GM23338 (cell line): ENCODE data around the gene METTL26. TPM values are rescaled to one million over a fixed set of nuclear protein-coding genes. Genes with fewer than 3 reads are reported as not detected.

Experiments used
- ATAC-seq: fragments of 200-7000 bp; cut with Tn5 transposase; 3 replicates; pipeline ENCODE4 v1.9.1; 2020
- DNase-seq: peaks from one replicate; pipeline ENCODE4 v3.0.0-alpha.2; 2015; ENCODE audit warnings: low spot score
- H2AFZ ChIP-seq: fragments of 200-600 bp; sonication (generic); 2 replicates; pipeline ENCODE4 v1.8.0; 2016; ENCODE audit warnings: antibody characterized with exemption, mild to moderate bottlenecking, moderate library complexity
- H3F3A ChIP-seq: fragments of 200-600 bp; sonication (generic); replicated peaks from 2 replicates; pipeline ENCODE4 v1.8.0; 2017; ENCODE audit warnings: antibody characterized with exemption, mixed run types, low read depth
- H3K27ac ChIP-seq: fragments of 200-600 bp; sonication (generic); 2 replicates; pipeline ENCODE4 v1.6.1; 2016; ENCODE audit warnings: low read depth
- H3K27me3 ChIP-seq: fragments of 200-600 bp; sonication (generic); 2 replicates; pipeline ENCODE4 v1.8.0; 2016; ENCODE audit warnings: mild to moderate bottlenecking, mixed run types, moderate library complexity; ENCODE audit not compliant: insufficient read depth
- H3K36me3 ChIP-seq: fragments of 200-600 bp; sonication (generic); 2 replicates; pipeline ENCODE4 v1.8.0; 2016; ENCODE audit warnings: mild to moderate bottlenecking; ENCODE audit not compliant: insufficient read depth
- H3K4me1 ChIP-seq: fragments of 200-600 bp; sonication (generic); 2 replicates; pipeline ENCODE4 v1.8.0; 2016; ENCODE audit warnings: mild to moderate bottlenecking, moderate library complexity; ENCODE audit not compliant: insufficient read depth
- H3K4me2 ChIP-seq: fragments of 200-600 bp; sonication (generic); 2 replicates; pipeline ENCODE4 v1.7.1; 2017; ENCODE audit warnings: mixed run types
- H3K4me3 ChIP-seq: fragments of 200-600 bp; sonication (generic); 2 replicates; pipeline ENCODE4 v1.6.1; 2016; ENCODE audit warnings: mixed run types
- H3K79me2 ChIP-seq: fragments of 200-600 bp; sonication (generic); replicated peaks from 2 replicates; pipeline ENCODE4 v1.8.0; 2017; ENCODE audit warnings: mild to moderate bottlenecking; ENCODE audit not compliant: insufficient read depth
- H3K9me2 ChIP-seq: fragments of 200-600 bp; sonication (generic); 2 replicates; pipeline ENCODE4 v1.8.0; 2017; ENCODE audit not compliant: insufficient read depth
- H4K20me1 ChIP-seq: fragments of 200-600 bp; sonication (generic); replicated peaks from 2 replicates; pipeline ENCODE4 v1.8.0; 2017; ENCODE audit warnings: mild to moderate bottlenecking; ENCODE audit not compliant: insufficient read depth
- H3K27ac Mint-ChIP-seq: 2 replicates; pipeline ENCODE4 v1.8.0; 2020; ENCODE audit warnings: inconsistent platforms, mild to moderate bottlenecking, moderate library complexity, mixed read lengths
- H3K27me3 Mint-ChIP-seq: 3 replicates; pipeline ENCODE4 v1.8.0; 2022; ENCODE audit warnings: low read depth, mild to moderate bottlenecking, moderate library complexity, mixed read lengths, inconsistent platforms; ENCODE audit not compliant: insufficient read depth, poor library complexity
- H3K36me3 Mint-ChIP-seq: 3 replicates; pipeline ENCODE4 v1.8.0; 2021; ENCODE audit warnings: low read depth, mild to moderate bottlenecking, inconsistent platforms, moderate library complexity, mixed read lengths
- H3K4me1 Mint-ChIP-seq: 3 replicates; pipeline ENCODE4 v1.8.0; 2020; ENCODE audit warnings: mild to moderate bottlenecking, inconsistent platforms, mixed read lengths
- H3K4me3 Mint-ChIP-seq: 3 replicates; pipeline ENCODE4 v1.8.0; 2021; ENCODE audit warnings: moderate library complexity, mild to moderate bottlenecking, inconsistent platforms, mixed read lengths
- H3K9me3 Mint-ChIP-seq: 3 replicates; pipeline ENCODE4 v1.8.0; 2020; ENCODE audit warnings: moderate library complexity, mild to moderate bottlenecking, inconsistent platforms, mixed read lengths
- CREB1 ChIP-seq: fragments of 250-450 bp; sonication (Bioruptor Pico); IDR thresholded peaks from 2 replicates; pipeline ENCODE4 v1.5.0; 2020; ENCODE audit warnings: low read depth, mild to moderate bottlenecking, moderate library complexity
- EZH2 ChIP-seq: fragments of 200-600 bp; sonication (generic); IDR thresholded peaks from one replicate; pipeline ENCODE4 v1.8.0; 2017; ENCODE audit warnings: antibody characterized with exemption, mild to moderate bottlenecking, low read depth; ENCODE audit not compliant: unreplicated experiment
- EZH2phosphoT487 ChIP-seq: fragments of 200-600 bp; sonication (generic); IDR thresholded peaks from one replicate; pipeline ENCODE4 v1.8.1; 2018; ENCODE audit warnings: antibody characterized with exemption; ENCODE audit not compliant: unreplicated experiment
- JUNB ChIP-seq: IDR thresholded peaks from one replicate; pipeline ENCODE4 v1.6.1; 2016; ENCODE audit warnings: antibody characterized with exemption; ENCODE audit not compliant: unreplicated experiment
- NANOG ChIP-seq: IDR thresholded peaks from 2 replicates; pipeline ENCODE4 v1.6.1; 2016; ENCODE audit warnings: antibody characterized with exemption, borderline replicate concordance
- POLR2AphosphoS5 ChIP-seq: IDR thresholded peaks from 2 replicates; pipeline ENCODE4 v1.6.1; 2016; ENCODE audit warnings: antibody characterized with exemption, low read depth
- STAT1 ChIP-seq: IDR thresholded peaks from one replicate; pipeline ENCODE4 v1.6.1; 2016; ENCODE audit warnings: antibody characterized with exemption; ENCODE audit not compliant: unreplicated experiment
- ZNF114 ChIP-seq: fragments of 250-450 bp; sonication (Bioruptor Pico); IDR thresholded peaks from 2 replicates; pipeline ENCODE4 v1.5.0; 2020; ENCODE audit warnings: mild to moderate bottlenecking, moderate library complexity
- ZNF331 ChIP-seq: fragments of 250-450 bp; sonication (Bioruptor Pico); IDR thresholded peaks from 2 replicates; pipeline ENCODE4 v1.5.0; 2020; ENCODE audit warnings: low read depth, mild to moderate bottlenecking, moderate library complexity
- polyA plus RNA-seq: library from polyadenylated mRNA; unstranded; fragments of >200 nt; fragmentation: Nextera tagmentation; extraction: Ambion mirVana; gene quantifications from 2 replicates; pipeline ENCODE4 v1.2.1, GENCODE V29; 2016
- total RNA-seq: library from RNA; depleted of rRNA; stranded (reverse); fragments of >200 nt; shearing (Covaris generic); gene quantifications from 2 replicates; pipeline ENCODE4 v1.2.3, GENCODE V29; 2014
- TF ChIP-seq, protein P1 (sequence below): fragments of 250-450 bp; sonication (Bioruptor Pico); IDR thresholded peaks from 2 replicates; pipeline ENCODE4 v1.5.0; 2020; ENCODE audit warnings: mild to moderate bottlenecking, moderate library complexity
- TF ChIP-seq, protein P2 (sequence below), 2 experiments: fragments of 200-600 bp in 1 of 2; sonication (generic) in 1 of 2; conservative IDR thresholded peaks; 2 replicates each; pipeline versions ENCODE4 v1.5.1 to v1.6.1; 2016 to 2017; ENCODE audit warnings: antibody characterized with exemption in 2 of 2, low read depth in 2 of 2, mild to moderate bottlenecking in 2 of 2, moderate library complexity in 1 of 2
- TF ChIP-seq, protein P3 (sequence below): IDR thresholded peaks from 2 replicates; pipeline ENCODE4 v1.6.1; 2016; ENCODE audit warnings: antibody characterized with exemption
- TF ChIP-seq, protein P4 (sequence below): IDR thresholded peaks from one replicate; pipeline ENCODE4 v1.6.1; 2018; ENCODE audit warnings: antibody characterized with exemption; ENCODE audit not compliant: unreplicated experiment

Gene METTL26
- total and polyA plus RNA-seq, 2 experiments from 2014 or later, result 153 to 223 TPM

DNA sequence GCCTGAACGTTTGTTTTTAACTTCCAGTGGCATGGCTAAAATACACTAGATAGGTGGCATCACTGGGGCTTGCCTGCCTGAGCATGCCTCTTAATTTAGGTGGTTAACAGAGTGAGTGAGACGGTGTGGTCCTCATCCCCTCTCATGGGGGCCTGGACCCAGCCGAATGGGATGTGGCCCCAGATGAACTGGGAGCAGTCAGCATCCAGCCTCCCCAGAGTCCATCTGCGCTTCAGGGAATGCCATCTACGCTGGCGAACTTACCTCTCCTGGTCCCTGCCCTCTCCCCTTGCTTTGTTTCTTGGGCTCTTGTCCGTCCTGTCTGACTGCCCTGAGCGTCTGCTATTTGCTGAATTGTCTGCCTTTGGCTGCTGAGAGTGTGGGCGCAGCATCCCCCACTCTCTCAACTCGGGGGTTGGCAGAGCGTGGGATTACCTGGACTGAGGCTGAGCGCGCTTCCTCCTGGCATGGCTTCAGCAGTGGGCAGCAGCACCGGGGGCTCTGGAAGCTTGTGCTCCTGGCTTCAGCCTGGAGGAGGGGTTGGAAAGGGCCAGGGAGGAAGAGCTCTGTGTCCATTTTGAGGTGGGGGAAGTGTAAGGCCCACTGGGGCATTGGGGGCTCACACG, 44.1 kb downstream of the METTL26 start:
- Mint-ChIP-seq H3K27me3 (peaks cover 27% of the 10 kb centered on the region), H3K9me3 (no peaks in the 10 kb centered on the region; the same call in 2 of the 3 replicates), H3K4me1 (peaks cover 11% of the 10 kb centered on the region), H3K36me3 (peaks cover 8% of the 10 kb centered on the region; the same call in 2 of the 3 replicates), H3K4me3 (no peak overlapping the region; the same call in 2 of the 3 replicates), H3K27ac (no peak overlapping the region)
- DNase-seq (no peak), ATAC-seq (no peak)
- no peaks in the 10 kb centered on the region for H3K36me3 ChIP-seq
- H4K20me1 ChIP-seq, result peaks cover 31% of the 10 kb centered on the region
- H2AFZ ChIP-seq, result no peak overlapping the region
- H3K79me2 ChIP-seq, result peaks cover 38% of the 10 kb centered on the region
- peaks cover 12% of the 10 kb centered on the region for H3K27me3 ChIP-seq
- no peak overlapping the region for H3K4me2 ChIP-seq
- no peaks in the 10 kb centered on the region for H3K9me2 ChIP-seq
- peaks cover 8% of the 10 kb centered on the region; the same call in 1 of the 2 replicates for H3F3A ChIP-seq
- H3K27ac ChIP-seq, result no peak overlapping the region
- no peak overlapping the region for H3K4me3 ChIP-seq
- H3K4me1 ChIP-seq, result no peaks in the 10 kb centered on the region
- TF ChIP-seq NANOG (no peak), ZNF114 (CRISPR knock-in tag) (no peak), JUNB (no peak), STAT1 (no peak), CREB1 (no peak), POLR2AphosphoS5 (no peak), EZH2phosphoT487 (no peak), ZNF331 (CRISPR knock-in tag) (no peak), EZH2 (no peak)
- TF ChIP-seq, protein P1, sequence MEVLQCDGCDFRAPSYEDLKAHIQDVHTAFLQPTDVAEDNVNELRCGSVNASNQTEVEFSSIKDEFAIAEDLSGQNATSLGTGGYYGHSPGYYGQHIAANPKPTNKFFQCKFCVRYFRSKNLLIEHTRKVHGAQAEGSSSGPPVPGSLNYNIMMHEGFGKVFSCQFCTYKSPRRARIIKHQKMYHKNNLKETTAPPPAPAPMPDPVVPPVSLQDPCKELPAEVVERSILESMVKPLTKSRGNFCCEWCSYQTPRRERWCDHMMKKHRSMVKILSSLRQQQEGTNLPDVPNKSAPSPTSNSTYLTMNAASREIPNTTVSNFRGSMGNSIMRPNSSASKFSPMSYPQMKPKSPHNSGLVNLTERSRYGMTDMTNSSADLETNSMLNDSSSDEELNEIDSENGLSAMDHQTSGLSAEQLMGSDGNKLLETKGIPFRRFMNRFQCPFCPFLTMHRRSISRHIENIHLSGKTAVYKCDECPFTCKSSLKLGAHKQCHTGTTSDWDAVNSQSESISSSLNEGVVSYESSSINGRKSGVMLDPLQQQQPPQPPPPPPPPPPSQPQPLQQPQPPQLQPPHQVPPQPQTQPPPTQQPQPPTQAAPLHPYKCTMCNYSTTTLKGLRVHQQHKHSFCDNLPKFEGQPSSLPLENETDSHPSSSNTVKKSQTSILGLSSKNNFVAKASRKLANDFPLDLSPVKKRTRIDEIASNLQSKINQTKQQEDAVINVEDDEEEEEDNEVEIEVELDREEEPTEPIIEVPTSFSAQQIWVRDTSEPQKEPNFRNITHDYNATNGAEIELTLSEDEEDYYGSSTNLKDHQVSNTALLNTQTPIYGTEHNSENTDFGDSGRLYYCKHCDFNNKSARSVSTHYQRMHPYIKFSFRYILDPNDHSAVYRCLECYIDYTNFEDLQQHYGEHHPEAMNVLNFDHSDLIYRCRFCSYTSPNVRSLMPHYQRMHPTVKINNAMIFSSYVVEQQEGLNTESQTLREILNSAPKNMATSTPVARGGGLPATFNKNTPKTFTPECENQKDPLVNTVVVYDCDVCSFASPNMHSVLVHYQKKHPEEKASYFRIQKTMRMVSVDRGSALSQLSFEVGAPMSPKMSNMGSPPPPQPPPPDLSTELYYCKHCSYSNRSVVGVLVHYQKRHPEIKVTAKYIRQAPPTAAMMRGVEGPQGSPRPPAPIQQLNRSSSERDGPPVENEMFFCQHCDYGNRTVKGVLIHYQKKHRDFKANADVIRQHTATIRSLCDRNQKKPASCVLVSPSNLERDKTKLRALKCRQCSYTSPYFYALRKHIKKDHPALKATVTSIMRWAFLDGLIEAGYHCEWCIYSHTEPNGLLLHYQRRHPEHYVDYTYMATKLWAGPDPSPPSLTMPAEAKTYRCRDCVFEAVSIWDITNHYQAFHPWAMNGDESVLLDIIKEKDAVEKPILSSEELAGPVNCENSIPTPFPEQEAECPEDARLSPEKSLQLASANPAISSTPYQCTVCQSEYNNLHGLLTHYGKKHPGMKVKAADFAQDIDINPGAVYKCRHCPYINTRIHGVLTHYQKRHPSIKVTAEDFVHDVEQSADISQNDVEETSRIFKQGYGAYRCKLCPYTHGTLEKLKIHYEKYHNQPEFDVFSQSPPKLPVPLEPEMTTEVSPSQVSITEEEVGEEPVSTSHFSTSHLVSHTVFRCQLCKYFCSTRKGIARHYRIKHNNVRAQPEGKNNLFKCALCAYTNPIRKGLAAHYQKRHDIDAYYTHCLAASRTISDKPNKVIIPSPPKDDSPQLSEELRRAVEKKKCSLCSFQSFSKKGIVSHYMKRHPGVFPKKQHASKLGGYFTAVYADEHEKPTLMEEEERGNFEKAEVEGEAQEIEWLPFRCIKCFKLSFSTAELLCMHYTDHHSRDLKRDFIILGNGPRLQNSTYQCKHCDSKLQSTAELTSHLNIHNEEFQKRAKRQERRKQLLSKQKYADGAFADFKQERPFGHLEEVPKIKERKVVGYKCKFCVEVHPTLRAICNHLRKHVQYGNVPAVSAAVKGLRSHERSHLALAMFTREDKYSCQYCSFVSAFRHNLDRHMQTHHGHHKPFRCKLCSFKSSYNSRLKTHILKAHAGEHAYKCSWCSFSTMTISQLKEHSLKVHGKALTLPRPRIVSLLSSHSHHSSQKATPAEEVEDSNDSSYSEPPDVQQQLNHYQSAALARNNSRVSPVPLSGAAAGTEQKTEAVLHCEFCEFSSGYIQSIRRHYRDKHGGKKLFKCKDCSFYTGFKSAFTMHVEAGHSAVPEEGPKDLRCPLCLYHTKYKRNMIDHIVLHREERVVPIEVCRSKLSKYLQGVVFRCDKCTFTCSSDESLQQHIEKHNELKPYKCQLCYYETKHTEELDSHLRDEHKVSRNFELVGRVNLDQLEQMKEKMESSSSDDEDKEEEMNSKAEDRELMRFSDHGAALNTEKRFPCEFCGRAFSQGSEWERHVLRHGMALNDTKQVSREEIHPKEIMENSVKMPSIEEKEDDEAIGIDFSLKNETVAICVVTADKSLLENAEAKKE (CRISPR knock-in tag), result no peak
- TF ChIP-seq, protein P2, sequence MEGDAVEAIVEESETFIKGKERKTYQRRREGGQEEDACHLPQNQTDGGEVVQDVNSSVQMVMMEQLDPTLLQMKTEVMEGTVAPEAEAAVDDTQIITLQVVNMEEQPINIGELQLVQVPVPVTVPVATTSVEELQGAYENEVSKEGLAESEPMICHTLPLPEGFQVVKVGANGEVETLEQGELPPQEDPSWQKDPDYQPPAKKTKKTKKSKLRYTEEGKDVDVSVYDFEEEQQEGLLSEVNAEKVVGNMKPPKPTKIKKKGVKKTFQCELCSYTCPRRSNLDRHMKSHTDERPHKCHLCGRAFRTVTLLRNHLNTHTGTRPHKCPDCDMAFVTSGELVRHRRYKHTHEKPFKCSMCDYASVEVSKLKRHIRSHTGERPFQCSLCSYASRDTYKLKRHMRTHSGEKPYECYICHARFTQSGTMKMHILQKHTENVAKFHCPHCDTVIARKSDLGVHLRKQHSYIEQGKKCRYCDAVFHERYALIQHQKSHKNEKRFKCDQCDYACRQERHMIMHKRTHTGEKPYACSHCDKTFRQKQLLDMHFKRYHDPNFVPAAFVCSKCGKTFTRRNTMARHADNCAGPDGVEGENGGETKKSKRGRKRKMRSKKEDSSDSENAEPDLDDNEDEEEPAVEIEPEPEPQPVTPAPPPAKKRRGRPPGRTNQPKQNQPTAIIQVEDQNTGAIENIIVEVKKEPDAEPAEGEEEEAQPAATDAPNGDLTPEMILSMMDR (conservative IDR thresholded peaks at IDR 0.05; ENCODE audit: low read depth in 2 of 2), result no peak
- TF ChIP-seq, protein P3, sequence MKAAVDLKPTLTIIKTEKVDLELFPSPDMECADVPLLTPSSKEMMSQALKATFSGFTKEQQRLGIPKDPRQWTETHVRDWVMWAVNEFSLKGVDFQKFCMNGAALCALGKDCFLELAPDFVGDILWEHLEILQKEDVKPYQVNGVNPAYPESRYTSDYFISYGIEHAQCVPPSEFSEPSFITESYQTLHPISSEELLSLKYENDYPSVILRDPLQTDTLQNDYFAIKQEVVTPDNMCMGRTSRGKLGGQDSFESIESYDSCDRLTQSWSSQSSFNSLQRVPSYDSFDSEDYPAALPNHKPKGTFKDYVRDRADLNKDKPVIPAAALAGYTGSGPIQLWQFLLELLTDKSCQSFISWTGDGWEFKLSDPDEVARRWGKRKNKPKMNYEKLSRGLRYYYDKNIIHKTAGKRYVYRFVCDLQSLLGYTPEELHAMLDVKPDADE, result no peak
- TF ChIP-seq, protein P4, sequence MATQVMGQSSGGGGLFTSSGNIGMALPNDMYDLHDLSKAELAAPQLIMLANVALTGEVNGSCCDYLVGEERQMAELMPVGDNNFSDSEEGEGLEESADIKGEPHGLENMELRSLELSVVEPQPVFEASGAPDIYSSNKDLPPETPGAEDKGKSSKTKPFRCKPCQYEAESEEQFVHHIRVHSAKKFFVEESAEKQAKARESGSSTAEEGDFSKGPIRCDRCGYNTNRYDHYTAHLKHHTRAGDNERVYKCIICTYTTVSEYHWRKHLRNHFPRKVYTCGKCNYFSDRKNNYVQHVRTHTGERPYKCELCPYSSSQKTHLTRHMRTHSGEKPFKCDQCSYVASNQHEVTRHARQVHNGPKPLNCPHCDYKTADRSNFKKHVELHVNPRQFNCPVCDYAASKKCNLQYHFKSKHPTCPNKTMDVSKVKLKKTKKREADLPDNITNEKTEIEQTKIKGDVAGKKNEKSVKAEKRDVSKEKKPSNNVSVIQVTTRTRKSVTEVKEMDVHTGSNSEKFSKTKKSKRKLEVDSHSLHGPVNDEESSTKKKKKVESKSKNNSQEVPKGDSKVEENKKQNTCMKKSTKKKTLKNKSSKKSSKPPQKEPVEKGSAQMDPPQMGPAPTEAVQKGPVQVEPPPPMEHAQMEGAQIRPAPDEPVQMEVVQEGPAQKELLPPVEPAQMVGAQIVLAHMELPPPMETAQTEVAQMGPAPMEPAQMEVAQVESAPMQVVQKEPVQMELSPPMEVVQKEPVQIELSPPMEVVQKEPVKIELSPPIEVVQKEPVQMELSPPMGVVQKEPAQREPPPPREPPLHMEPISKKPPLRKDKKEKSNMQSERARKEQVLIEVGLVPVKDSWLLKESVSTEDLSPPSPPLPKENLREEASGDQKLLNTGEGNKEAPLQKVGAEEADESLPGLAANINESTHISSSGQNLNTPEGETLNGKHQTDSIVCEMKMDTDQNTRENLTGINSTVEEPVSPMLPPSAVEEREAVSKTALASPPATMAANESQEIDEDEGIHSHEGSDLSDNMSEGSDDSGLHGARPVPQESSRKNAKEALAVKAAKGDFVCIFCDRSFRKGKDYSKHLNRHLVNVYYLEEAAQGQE, result no peak
